D721Med (cell line): Measurements from ENCODE around the gene HOXD11.

Experiments
- DNase-seq: peaks from one replicate; pipeline ENCODE4 v3.0.0; 2011; ENCODE audit warnings: low spot score; ENCODE audit not compliant: insufficient read length
- FAIRE-seq: peaks from 2 replicates; lab custom pipeline; 2011; peaks lifted over from hg19 to GRCh38; lab: Jason Lieb, UNC
- TF ChIP-seq, protein P1 (sequence below): IDR thresholded peaks from 2 replicates; pipeline ENCODE4 v1.5.1; 2012; ENCODE audit warnings: mild to moderate bottlenecking, control low read depth; ENCODE audit not compliant: insufficient read depth; ENCODE audit errors: missing control alignments

Gene HOXD11

DNA sequence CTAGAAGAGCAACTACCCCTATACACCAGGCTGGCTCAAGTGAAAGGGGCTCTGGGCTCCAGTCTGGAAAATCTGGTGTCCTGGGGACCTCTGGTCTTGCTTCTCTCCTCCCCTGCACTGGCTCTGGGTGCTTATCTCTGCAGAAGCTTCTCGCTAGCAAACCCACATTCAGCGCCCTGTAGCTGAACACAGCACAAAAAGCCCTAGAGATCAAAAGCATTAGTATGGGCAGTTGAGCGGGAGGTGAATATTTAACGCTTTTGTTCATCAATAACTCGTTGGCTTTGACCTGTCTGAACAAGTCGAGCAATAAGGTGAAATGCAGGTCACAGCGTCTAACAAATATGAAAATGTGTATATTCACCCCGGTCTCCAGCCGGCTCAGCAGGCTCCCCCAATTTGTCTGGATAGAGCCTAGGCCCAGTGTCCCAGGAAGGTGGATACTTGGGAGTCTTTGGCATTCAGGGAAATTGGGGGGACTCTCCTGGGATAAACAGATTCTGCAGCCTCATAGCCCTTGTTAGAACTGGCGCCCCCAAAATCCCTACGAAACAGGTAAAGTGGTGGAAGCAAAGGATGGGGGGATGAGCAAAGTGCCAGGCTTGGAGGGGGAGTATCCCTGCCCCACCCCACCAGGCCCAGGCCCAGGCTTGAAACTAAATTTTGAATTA lies 41.8 kb downstream of the HOXD11 start:
- FAIRE-seq, result no peak
- TF ChIP-seq, protein P1, sequence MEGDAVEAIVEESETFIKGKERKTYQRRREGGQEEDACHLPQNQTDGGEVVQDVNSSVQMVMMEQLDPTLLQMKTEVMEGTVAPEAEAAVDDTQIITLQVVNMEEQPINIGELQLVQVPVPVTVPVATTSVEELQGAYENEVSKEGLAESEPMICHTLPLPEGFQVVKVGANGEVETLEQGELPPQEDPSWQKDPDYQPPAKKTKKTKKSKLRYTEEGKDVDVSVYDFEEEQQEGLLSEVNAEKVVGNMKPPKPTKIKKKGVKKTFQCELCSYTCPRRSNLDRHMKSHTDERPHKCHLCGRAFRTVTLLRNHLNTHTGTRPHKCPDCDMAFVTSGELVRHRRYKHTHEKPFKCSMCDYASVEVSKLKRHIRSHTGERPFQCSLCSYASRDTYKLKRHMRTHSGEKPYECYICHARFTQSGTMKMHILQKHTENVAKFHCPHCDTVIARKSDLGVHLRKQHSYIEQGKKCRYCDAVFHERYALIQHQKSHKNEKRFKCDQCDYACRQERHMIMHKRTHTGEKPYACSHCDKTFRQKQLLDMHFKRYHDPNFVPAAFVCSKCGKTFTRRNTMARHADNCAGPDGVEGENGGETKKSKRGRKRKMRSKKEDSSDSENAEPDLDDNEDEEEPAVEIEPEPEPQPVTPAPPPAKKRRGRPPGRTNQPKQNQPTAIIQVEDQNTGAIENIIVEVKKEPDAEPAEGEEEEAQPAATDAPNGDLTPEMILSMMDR, result no peak
- no peak for DNase-seq

DNA sequence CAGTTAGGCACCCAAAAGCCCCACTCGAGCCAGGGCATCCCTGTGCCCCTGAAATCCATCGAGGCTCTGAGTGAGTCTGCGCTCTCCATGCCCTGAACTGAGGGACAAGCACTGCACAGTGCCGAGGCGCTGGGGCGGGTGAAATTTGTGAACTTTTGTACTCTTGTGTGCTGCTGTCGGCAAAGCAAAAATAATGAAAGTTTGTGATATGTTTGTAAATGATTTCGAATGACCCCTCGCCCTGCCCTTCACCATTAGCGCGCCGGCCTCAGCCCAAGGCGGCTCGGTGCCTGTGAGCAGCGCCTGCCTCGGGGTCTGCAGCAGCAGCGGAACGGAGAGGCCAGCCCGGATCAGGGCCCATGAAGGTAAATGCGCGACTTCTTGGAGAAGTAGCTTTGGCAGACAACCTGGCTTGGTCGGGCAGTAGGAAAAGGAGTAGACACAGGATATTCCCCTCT lies 42.4 kb downstream of the HOXD11 start:
- DNase-seq (no peak), FAIRE-seq (no peak)
- TF ChIP-seq, protein P1, result no peak

DNA sequence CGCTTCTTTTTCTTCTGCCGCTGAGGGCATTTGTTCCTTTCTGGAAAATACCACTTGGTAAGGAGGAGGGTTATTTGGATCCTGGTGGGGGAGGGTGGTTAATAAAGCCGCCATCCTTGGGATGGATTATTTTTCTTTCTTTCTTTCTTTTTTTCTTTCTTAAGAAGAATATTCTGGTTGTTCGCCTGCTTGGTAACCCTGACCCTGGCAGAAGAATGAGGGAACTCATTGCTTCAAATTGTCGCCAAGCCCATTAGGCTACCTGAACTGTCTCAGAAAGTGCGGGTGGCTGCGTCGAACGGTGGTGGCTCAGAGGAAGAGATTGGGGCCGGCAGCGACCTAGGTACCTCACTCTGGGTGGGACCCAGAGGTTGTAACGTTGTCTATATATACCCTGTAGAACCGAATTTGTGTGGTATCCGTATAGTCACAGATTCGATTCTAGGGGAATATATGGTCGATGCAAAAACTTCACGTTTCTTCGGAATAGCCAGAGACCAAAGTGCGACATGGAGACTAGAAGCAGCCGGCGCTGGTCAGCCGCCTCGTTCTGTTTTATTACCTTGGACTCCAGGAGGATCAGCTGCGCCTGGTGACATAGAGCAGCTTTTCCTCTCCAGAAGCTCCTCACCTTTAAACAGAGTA lies 43.0 kb downstream of the HOXD11 start:
- FAIRE-seq, result no peak
- TF ChIP-seq, protein P1, result no peak

DNA sequence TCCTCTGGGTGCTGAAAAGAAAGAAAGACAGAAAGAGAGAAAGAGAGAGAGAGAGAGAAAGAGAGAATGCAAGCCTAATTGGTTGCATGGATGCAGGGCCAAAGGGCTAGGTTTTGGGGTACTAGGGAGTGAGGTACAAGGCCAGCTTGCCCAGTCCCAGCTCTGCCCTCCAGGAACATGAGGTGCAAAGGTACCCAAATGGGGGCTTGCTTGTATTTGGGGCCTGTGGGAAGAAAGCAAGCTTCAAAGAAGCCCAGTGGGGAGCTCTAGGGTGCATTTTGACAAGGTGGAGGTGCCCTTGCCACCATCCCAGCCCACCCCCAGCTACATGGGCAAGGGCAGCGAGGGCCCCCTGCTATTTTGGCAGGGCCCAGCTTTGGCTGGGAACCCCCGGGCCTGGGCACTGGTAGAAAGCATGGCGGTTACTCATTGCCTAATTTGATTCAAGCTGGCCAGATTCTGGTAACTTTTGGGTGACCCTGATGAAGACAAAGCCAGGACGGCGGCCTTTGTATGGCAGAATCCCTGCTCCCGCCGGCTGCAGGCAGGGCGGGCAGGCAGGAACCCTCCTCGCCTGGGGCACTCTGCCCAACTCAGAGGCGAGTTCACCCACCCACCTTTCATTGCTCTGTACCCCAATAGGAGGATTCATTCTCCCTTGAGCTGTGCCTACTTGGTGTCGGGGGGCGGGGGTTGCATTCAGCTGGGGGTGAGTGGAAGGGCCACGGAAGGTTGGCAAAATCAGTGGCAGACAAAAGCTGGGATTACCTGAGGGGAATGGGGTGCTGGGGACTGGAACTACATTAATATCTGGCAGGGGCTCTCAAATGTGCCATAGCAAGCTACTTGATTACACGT lies 43.7 kb downstream of the HOXD11 start:
- TF ChIP-seq, protein P1, result no peak
- DNase-seq (no peak), FAIRE-seq (no peak)

More for the DNA sequence above, 43.0 kb downstream of the HOXD11 start:
- no peak for DNase-seq

DNA sequence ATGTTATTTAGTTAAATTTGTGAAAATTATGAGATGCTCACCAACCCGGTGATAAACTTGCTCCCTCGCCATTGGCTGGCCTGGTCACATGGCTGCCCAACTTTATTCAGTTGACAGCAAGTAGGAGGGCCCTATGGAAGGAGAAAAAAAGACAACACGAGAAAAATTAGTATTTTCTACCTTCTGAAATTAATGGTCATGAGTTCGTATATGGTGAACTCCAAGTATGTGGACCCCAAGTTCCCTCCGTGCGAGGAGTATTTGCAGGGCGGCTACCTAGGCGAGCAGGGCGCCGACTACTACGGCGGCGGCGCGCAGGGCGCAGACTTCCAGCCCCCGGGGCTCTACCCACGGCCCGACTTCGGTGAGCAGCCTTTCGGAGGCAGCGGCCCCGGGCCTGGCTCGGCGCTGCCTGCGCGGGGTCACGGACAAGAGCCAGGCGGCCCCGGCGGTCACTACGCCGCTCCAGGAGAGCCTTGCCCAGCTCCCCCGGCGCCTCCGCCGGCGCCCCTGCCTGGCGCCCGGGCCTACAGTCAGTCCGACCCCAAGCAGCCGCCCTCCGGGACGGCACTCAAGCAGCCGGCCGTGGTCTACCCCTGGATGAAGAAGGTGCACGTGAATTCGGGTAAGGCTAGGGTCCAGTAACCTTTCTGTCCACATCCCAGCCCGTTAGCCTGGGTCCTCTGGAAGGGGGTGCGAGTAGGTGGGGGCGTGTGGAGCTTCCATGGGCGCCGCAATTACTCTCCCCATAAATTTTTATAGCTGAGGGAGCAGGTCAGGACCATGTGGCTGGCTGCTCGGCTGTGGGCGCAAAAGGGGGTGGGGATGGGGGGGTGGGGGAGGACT lies 44.6 kb downstream of the HOXD11 start, which contains the start of gene HOXD4:
Gene HOXD4 (plus strand): TSS at position 109 of the 846 bp plus-strand sequence. CDS start 84 bp downstream, at position 193.
- no peak for FAIRE-seq
- no peak for DNase-seq
- TF ChIP-seq, protein P1, result no peak

DNA sequence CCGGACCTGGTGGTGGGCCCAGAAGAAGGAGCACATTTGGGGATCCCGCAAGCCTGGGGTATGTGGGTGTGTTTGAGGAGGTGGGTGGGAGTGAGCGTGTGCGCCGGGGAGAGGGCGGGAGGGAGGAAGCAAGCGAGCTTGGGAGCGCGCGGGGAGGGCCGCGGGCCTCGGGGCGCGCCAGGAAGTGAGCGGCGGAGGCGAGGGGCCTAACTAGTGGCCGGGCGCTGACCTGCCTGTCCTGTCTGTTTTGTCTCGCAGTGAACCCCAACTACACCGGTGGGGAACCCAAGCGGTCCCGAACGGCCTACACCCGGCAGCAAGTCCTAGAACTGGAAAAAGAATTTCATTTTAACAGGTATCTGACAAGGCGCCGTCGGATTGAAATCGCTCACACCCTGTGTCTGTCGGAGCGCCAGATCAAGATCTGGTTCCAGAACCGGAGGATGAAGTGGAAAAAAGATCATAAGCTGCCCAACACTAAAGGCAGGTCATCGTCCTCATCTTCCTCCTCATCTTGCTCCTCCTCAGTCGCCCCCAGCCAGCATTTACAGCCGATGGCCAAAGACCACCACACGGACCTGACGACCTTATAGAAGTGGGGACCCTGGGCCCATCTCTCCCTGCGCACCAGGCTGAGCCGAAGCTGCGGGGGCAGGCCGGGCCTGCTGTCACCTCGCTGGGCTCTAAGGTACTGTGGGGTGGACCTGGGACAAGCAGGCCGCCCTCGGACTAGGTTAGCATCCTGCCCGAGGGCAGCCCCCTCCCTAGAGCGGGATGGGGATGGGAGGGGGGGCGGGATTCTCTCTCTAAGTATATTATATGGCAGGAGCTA lies 45.5 kb downstream of the HOXD11 start:
- DNase-seq (no peak), FAIRE-seq (no peak)
- TF ChIP-seq, protein P1, result no peak
